GM12873 (cell line): ENCODE measurements around the gene MATCAP1.

ENCODE experiments used
- TF ChIP-seq, protein P1 (sequence below): IDR thresholded peaks from 2 replicates; pipeline ENCODE4 v1.5.1; 2012; ENCODE audit warnings: low read depth, mild to moderate bottlenecking, moderate library complexity, low read length, control low read depth; ENCODE audit not compliant: insufficient read depth; ENCODE audit errors: missing control alignments

The MATCAP1 gene

DNA sequence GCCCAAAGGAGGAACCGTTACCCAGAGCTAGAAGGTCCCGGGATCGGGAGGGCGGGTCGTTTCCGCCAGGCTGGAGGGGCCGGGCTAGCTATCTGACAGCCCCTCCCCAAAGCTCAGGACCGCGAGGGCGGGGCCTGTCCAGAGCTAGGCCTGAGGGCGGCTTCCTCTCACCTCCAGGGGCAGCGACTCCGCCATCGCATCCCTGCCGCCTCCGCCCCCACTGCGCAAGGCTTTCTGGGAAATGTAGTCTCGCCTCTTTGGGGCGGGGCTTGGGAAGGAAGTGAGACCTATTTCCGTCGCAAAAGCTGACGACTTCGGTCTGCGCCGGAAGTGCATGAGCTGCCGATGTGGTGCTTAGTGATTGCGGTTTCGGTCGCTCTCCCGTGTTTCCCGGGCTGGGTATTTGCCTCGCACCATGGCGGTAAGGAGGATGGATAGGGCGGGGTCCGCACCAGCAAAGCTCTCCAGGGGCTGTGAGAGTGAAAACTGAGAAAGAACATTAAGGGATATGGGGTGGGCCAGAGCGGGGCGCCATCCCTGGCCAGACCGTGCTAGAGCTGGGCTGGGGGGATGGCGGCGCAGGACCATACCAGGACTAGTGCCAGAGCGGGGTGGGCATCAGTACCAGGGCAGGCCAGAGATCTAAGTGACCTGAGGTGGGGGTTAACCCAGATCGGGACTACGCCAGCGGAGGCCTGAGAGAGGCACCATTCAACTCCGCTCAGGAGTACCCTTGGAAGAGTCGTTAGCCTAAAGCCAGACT lies 43.2 kb upstream of the MATCAP1 start, which contains the start of gene TMEM208:
Gene TMEM208, plus strand, starts transcription at position 327 of the 763 bp plus-strand sequence. Its CDS starts 89 bp downstream, at position 416.
- TF ChIP-seq, protein P1, sequence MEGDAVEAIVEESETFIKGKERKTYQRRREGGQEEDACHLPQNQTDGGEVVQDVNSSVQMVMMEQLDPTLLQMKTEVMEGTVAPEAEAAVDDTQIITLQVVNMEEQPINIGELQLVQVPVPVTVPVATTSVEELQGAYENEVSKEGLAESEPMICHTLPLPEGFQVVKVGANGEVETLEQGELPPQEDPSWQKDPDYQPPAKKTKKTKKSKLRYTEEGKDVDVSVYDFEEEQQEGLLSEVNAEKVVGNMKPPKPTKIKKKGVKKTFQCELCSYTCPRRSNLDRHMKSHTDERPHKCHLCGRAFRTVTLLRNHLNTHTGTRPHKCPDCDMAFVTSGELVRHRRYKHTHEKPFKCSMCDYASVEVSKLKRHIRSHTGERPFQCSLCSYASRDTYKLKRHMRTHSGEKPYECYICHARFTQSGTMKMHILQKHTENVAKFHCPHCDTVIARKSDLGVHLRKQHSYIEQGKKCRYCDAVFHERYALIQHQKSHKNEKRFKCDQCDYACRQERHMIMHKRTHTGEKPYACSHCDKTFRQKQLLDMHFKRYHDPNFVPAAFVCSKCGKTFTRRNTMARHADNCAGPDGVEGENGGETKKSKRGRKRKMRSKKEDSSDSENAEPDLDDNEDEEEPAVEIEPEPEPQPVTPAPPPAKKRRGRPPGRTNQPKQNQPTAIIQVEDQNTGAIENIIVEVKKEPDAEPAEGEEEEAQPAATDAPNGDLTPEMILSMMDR = no peak

DNA sequence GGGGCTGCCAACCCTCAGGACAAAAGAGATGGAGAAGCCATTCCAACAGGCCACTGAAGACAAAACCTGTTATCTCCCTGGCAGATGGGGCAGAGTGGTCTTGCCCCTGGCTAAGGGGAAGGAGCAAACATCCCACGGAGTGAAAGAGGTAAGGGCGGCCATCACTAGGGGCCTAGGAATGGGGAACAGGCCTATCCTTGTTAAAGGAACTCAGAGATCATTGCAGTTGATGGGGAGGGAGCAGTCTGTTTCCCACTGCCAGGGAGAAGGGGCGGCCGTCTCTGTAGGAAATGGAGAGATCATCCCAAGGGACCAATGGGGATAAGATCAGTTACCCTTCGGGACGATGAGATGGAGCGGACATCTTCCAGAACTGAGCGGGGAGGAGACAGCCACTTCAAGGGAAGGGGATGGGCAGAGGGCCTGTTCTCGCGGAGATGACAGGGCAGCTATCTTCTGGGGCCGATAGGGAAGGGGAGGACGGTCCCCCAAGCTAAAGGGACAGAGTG lies 42.6 kb upstream of the MATCAP1 start:
- TF ChIP-seq, protein P1 = no peak

DNA sequence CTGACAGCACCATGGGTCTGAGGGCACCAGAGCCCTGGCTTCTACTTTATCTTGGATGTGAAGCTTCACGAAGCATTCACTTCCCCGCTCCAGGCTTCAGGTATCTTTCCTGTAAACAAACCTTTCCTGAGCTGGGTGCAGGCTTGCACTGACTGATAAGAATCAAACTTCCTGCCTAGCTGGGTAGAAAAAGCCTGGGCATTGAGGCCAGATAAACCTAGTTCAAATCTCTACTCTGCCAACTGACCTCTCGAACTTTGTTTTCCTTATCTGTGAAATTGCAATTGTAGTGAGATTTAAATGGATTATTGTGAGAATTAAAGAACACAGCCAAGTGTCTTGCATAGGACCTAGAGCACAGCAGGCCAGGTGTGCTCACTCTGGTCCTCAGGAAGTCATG lies 40.2 kb upstream of the MATCAP1 start:
- TF ChIP-seq, protein P1 = no peak

DNA sequence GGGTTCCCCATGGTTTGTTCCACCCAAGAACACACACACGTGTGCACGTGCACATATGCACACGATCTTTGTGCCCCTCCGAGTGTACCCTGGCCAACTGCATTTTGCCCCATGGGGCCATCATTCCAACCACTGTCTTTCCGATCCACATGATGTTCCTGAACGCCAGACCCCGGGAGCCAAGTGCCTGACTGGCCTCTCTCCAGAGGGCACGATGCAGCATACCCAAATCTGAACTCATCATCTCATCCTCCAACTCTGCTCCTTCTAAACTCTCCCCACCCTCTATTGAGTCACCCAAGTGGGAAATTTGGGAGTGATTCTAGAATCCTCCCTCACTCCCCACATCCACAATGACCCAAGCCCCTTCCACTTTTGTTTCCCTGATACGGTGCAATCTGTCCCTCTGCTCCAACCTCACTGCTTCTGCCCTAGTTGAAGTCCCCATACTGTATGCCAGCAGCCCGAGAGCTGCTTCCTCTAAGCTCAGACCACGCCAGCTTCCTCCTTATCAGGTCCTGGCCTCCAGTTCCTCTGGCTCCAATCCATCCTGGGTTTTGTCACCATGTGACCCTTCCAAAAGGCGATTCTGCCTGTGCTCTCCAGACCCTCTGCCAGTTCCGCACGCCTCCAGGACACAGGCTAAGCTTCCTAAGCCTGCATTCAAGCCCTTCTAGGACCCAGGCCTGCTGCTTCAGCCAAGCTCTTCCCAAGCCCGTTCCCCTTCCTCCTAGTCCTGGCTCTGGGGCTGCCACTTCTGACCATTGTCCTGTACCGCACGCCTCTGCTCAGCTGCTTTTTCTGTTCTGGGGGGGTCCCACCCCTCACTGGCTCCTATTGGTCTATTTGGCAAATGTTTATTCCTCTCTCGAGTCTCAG lies 33.1 kb upstream of the MATCAP1 start:
- TF ChIP-seq, protein P1 = no peak

DNA sequence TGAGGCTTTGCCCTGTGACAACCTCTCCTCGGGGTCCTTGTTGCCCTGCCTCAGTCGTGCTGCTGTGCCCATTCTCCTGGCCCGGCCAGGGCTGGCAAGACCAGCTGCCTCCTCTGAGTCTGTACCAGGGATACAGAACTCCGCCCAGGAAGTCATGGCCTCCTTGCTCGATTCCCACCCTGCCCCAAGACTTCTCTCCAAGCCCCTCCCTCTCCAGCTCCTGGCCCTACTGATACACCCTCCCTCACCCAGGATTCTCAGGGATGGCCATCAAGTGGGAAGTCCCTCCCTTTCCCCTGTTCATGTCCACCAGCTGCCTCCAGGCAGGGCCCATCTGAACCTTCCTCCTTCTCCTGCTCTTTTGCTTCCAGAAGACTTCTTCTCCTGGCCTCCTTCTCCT lies 31.9 kb upstream of the MATCAP1 start:
- TF ChIP-seq, protein P1 = no peak

DNA sequence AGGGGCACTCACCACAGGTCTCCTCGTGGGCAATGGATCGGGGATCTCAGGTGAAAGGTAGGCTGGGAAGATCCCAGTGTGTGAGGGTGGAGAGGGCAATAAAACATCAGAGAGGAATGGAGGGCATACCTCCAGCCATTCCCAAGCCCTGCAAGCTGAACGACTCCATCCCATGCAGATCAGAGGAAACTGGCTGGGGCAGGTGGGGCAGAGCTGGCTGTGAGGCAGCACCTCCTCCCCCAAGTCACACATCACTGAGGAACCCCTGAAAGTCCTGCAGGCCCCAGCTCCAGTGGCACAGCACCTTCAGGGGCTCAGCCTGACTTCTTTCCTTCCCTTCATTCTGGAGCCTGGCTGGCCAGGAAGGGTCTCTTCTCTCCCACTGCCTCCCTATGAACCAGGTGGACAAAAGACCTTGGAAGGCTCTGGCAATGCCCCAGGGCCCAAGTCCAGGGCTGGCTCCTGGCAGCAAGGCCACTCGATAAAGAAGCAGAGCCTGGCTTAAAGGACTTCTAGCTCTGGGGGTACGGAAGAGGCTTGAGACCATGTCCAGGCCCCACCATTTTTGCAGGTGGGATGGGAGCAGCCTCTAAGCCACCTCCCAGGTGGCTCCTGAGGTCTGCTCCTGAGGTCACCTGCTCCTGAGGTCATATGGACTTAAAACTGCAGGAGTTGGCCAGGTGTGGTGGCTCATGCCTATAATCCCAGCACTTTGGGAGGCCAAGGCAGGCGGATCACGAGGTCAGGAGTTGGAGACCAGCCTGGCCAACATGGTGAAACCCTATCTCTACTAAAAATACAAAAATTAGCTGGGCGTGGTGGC lies 29.6 kb upstream of the MATCAP1 start:
- TF ChIP-seq, protein P1 = no peak
